KOPT-K1 (cell line): ENCODE measurements around the gene POTEB2.
"Not testable (repeated sequence)": the region's sequence is repeated elsewhere in the genome, so short reads cannot be mapped to it uniquely, and the experiment has no call there.

Experiments
- H3K27ac ChIP-seq: fragments of 200-600 bp; sonication (generic); 2 replicates; pipeline ENCODE4 v1.5.1; 2016; ENCODE audit warnings: antibody characterized with exemption, mild to moderate bottlenecking, low read depth, low read length; ENCODE audit not compliant: poor library complexity, severe bottlenecking
- H3K36me3 ChIP-seq: fragments of 200-600 bp; sonication (generic); 2 replicates; pipeline ENCODE4 v1.5.1; 2017; ENCODE audit warnings: antibody characterized with exemption, mild to moderate bottlenecking, low read length, moderate library complexity; ENCODE audit not compliant: insufficient read depth
- H3K9me3 ChIP-seq: fragments of 200-600 bp; sonication (generic); 2 replicates; pipeline ENCODE4 v1.5.1; 2017; ENCODE audit warnings: antibody characterized with exemption, low read length, mild to moderate bottlenecking; ENCODE audit not compliant: insufficient read depth, poor library complexity, severe bottlenecking

Gene POTEB2

GRCh38 chr15:20866214-20866613 lies at the start of gene POTEB2:
Gene POTEB2, minus strand, starts transcription at chr15:20866314. Its CDS starts 33 bp downstream, at chr15:20866281.
- H3K9me3 ChIP-seq, H3K36me3 ChIP-seq, H3K27ac ChIP-seq: not testable (repeated sequence)

DNA sequence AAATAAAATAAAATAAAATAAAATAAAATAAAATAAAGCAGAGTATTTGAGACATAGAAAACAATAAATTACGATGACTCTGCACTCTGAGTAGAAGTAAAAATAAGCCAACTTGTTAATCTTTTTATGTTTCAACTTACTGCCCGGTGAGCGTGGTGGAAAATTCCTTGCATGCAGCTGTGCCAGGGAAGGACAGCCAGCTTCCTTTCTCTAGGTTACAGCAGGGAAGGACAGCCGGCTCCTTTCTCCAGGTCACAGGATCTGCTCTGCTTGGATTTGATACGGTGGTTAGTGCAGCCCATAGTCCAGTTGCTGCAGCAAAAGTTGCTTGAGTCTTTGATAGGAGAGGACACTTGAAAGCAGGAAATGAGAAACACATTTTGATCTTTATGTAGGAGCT lies 13.8 kb upstream of the POTEB2 start:
- not testable (repeated sequence) for H3K9me3 ChIP-seq, H3K27ac ChIP-seq, H3K36me3 ChIP-seq

DNA sequence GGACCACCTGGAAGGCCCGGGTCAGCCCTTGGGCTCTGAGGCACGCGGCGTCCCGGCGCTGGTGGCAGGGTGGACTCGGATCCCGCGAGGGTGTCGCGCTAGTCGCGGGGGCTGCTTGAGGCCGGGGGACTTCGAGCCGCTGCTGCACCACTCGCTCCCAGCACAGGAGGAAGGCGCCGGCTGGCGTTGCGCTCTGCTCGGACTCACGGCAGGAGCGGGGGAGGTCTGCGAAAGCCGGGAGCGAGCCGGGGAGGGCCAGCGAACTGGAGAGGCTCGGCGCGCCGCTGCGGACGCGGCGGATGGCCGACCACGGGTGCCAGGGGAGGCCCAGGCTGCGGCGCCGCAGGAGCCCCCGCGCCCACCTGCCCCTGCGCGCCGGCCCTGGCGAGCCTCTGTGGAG lies 12.3 kb upstream of the POTEB2 start:
- not testable (repeated sequence) for H3K9me3 ChIP-seq, H3K27ac ChIP-seq, H3K36me3 ChIP-seq

DNA sequence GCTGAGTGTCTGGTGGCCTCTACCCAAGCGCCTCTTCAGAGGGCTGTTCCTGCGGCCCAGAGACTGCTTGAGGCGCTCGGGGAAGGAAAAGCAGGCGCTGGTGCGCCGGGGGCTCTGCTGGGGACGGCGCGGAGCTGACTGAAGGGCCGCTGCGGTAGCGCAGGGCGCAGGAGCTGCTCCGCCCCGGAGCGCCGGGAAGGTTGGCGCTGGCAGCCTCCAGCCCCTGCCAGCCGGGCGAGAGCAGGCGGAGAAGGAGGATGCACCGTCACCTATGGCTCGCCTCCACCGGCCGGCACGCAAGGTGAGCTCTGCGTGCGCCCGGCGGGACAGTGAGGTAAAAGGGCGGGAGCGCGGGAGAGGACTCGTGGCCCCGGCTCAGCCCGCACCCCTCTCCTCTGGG lies 11.7 kb upstream of the POTEB2 start:
- H3K36me3 ChIP-seq = not testable (repeated sequence)

More for the DNA sequence above, 11.7 kb upstream of the POTEB2 start:
- not testable (repeated sequence) for H3K27ac ChIP-seq, H3K9me3 ChIP-seq
